Keratinocyte (primary cell): Measurements from ENCODE around the gene EXOSC1. TPM values are rescaled to one million over a fixed set of nuclear protein-coding genes. Genes with fewer than 3 reads are reported as not detected.
A peak's percentile ranks its signal among the peaks of the same experiment; 100 is the strongest.

ENCODE experiments used
- DNase-seq: peaks from one replicate; pipeline ENCODE4 v3.0.0-alpha.2; 2011; ENCODE audit warnings: low read depth, missing footprints, low spot score
- FAIRE-seq: peaks from 2 replicates; lab custom pipeline; 2011; peaks lifted over from hg19 to GRCh38; lab: Jason Lieb, UNC
- H2AFZ ChIP-seq: 2 replicates; pipeline ENCODE4 v1.6.0; 2012; ENCODE audit warnings: low read length, control low read depth, inconsistent platforms; ENCODE audit not compliant: control insufficient read depth
- H3K27ac ChIP-seq: 2 replicates; pipeline ENCODE4 v1.5.1; 2011; ENCODE audit warnings: low read length; ENCODE audit not compliant: control insufficient read depth, insufficient read depth
- H3K27me3 ChIP-seq: 3 replicates; pipeline ENCODE4 v1.6.0; 2011; ENCODE audit warnings: low read length; ENCODE audit not compliant: control insufficient read depth, insufficient read depth; ENCODE audit errors: extremely low read depth
- H3K36me3 ChIP-seq, 2 experiments: 2 replicates in 1 of 2; 3 replicates in 1 of 2; pipeline ENCODE4 v1.5.1; 2011; ENCODE audit warnings: low read length in 2 of 2, mild to moderate bottlenecking in 1 of 2; ENCODE audit not compliant: control insufficient read depth in 2 of 2, insufficient read depth in 2 of 2; ENCODE audit errors: extremely low read depth in 1 of 2
- H3K4me1 ChIP-seq: 3 replicates; pipeline ENCODE4 v1.5.1; 2011; ENCODE audit warnings: low read length; ENCODE audit not compliant: control insufficient read depth, insufficient read depth; ENCODE audit errors: extremely low read depth
- H3K4me2 ChIP-seq: 3 replicates; pipeline ENCODE4 v1.6.0; 2011; ENCODE audit warnings: low read depth, low read length; ENCODE audit not compliant: control insufficient read depth, insufficient read depth; ENCODE audit errors: extremely low read depth
- H3K4me3 ChIP-seq, 3 experiments: fragments of 200-600 bp in 1 of 3; sonication (generic) in 1 of 3; 2 replicates in 2 of 3; 3 replicates in 1 of 3; pipeline ENCODE4 v1.5.1; 2011 to 2016; ENCODE audit warnings: low read length in 3 of 3, mild to moderate bottlenecking in 3 of 3, control low read depth in 2 of 3, inconsistent platforms in 1 of 3, low read depth in 1 of 3, mixed read lengths in 1 of 3, mixed run types in 1 of 3, moderate library complexity in 1 of 3; ENCODE audit not compliant: control insufficient read depth in 2 of 3, insufficient read depth in 2 of 3; ENCODE audit errors: extremely low read depth in 1 of 3
- H3K79me2 ChIP-seq: 2 replicates; pipeline ENCODE4 v1.6.0; 2012; ENCODE audit warnings: low read length; ENCODE audit not compliant: control insufficient read depth, insufficient read depth
- H3K9ac ChIP-seq: 3 replicates; pipeline ENCODE4 v1.6.0; 2011; ENCODE audit warnings: low read length; ENCODE audit not compliant: control insufficient read depth, insufficient read depth; ENCODE audit errors: extremely low read depth
- H3K9me1 ChIP-seq: 3 replicates; pipeline ENCODE4 v1.6.0; 2011; ENCODE audit warnings: low read length; ENCODE audit not compliant: control insufficient read depth, insufficient read depth; ENCODE audit errors: extremely low read depth
- H3K9me3 ChIP-seq: 2 replicates; pipeline ENCODE4 v1.5.1; 2012; ENCODE audit warnings: low read depth, low read length; ENCODE audit not compliant: control insufficient read depth
- H4K20me1 ChIP-seq: 3 replicates; pipeline ENCODE4 v1.6.0; 2011; ENCODE audit warnings: low read length; ENCODE audit not compliant: control insufficient read depth, insufficient read depth; ENCODE audit errors: extremely low read depth
- CTCF ChIP-seq, 3 experiments: IDR thresholded peaks in 1 of 3; conservative IDR thresholded peaks in 1 of 3; optimal IDR thresholded peaks in 1 of 3; 2 replicates in 2 of 3; 3 replicates in 1 of 3; pipeline versions ENCODE3 to v1.5.1; 2011; ENCODE audit warnings: low read length in 3 of 3, mild to moderate bottlenecking in 3 of 3, moderate library complexity in 2 of 3, control low read depth in 1 of 3, inconsistent platforms in 1 of 3; ENCODE audit not compliant: insufficient read depth in 2 of 3; ENCODE audit errors: extremely low read depth in 1 of 3
- EZH2 ChIP-seq: IDR thresholded peaks from one replicate; pipeline ENCODE4 v1.6.1; 2012; ENCODE audit warnings: inconsistent platforms, mild to moderate bottlenecking, low read length, moderate library complexity
- dilution Hi-C: fragments of 300-500 bp; cut with MboI; formaldehyde crosslinking; loops from one replicate; pipeline ENCODE4 v1.7.0; 2020; ENCODE audit warnings: low sequenced_read_pairs; ENCODE audit not compliant: extremely low pct_ligation_motif_present
- polyA plus RNA-seq, 5 experiments: library from polyadenylated mRNA; depleted of rRNA in 3 of 5; stranded (reverse) in 3 of 5; stranded (forward) in 1 of 5; unstranded in 1 of 5; fragments of >200 nt; gene quantifications; 1 replicate in 1 of 5; 2 replicates in 3 of 5; 3 replicates in 1 of 5; pipeline versions ENCODE4 v1.2.1 to v1.2.3, GENCODE V29; 2011 to 2012; ENCODE audit warnings: missing spikeins in 2 of 5, low read depth in 1 of 5, low replicate concordance in 1 of 5

Gene EXOSC1
- polyA plus RNA-seq, 1 donor (not counting 4 experiments of a cell fraction or from before 2014, with no cell fraction given), result 45.7 TPM

DNA sequence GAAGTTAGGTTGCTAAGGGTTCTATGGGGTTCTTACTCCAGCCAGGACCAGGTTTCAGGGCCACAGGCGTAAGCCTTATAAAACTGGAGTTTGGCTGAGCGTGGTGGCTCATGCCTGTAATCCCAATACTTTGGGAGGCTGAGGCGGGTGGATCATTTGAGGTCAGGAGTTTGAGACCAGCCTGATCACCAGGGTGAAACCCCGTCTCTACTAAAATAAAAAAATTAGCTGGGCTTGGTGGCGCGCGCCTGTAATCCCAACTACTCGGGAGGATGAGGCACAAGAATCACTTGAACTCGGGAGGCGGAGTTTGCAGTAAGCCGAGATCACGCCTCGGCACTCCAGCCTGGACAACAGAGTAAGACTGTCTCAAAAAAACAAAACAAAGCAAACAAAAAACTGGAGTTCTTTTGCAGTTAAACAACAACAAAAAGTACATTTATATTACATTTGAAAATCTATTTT, 44.3 kb downstream of the EXOSC1 start:
- FAIRE-seq, result no peak
- Histone ChIP-seq H4K20me1 (no peaks in the 10 kb centered on the region), H3K27me3 (no peaks in the 10 kb centered on the region), H3K4me1 (peaks cover under 1% of the 10 kb centered on the region), H3K4me3 (peak overlapping the region in 2 of 3 experiments; percentile 64 to 68), H2AFZ (peak overlapping the region; percentile 54), H3K36me3 (peaks cover 2 to 4% of the 10 kb centered on the region in 2 experiments), H3K9me1 (no peaks in the 10 kb centered on the region), H3K27ac (peak overlapping the region; percentile 86), H3K9me3 (no peaks in the 10 kb centered on the region), H3K4me2 (peak overlapping the region; percentile 66), H3K79me2 (peaks cover 13% of the 10 kb centered on the region), H3K9ac (peak overlapping the region; percentile 94)
- TF ChIP-seq EZH2 (no peak), CTCF (optimal IDR thresholded peaks at IDR 0.05 in 1 of 3, IDR thresholded peaks at IDR 0.05 in 1 of 3, conservative IDR thresholded peaks at IDR 0.05 in 1 of 3; ENCODE audit: extremely low read depth in 1 of 3, insufficient read depth in 2 of 3, low read length in 3 of 3) (no peak)
- DNase-seq, result no peak
- dilution Hi-C loops, result no loop called here

GRCh38 chr10:97400665-97401454, 44.9 kb downstream of the EXOSC1 start, which contains the start of gene RRP12:
Gene RRP12 (minus strand): TSS chr10:97401340. CDS start chr10:97401231, 109 bp downstream.
- Histone ChIP-seq H3K79me2 (peaks cover 16% of the 10 kb centered on the region), H4K20me1 (no peaks in the 10 kb centered on the region), H2AFZ (peak within 1 kb of the TSS; percentile 94), H3K27ac (peak within 1 kb of the TSS; percentile 86), H3K36me3 (peaks cover 8 to 10% of the 10 kb centered on the region in 2 experiments), H3K4me1 (no peaks in the 10 kb centered on the region), H3K27me3 (no peaks in the 10 kb centered on the region), H3K9me3 (no peaks in the 10 kb centered on the region), H3K4me2 (peak within 1 kb of the TSS; percentile 66), H3K9ac (peak within 1 kb of the TSS; percentile 94), H3K9me1 (no peaks in the 10 kb centered on the region), H3K4me3 (peak within 1 kb of the TSS; percentile 64 to 71 (median 68))
- peak; percentile 95 for DNase-seq
- peak; percentile 97 for FAIRE-seq
- dilution Hi-C loops, result no loop called here
- TF ChIP-seq CTCF (optimal IDR thresholded peaks at IDR 0.05 in 1 of 3, IDR thresholded peaks at IDR 0.05 in 1 of 3, conservative IDR thresholded peaks at IDR 0.05 in 1 of 3; ENCODE audit: extremely low read depth in 1 of 3, insufficient read depth in 2 of 3, low read length in 3 of 3), result peak in 2 of 3 experiments; percentile 10 to 35
- no peak for TF ChIP-seq EZH2
